GM12891 (cell line): ENCODE data around the gene RFXANK.

Experiments
- POLR2A ChIP-seq: IDR thresholded peaks from 2 replicates; pipeline ENCODE4 v1.6.1; 2011; ENCODE audit warnings: low read depth, low read length, control low read depth
- POLR2AphosphoS5 ChIP-seq: IDR thresholded peaks from 2 replicates; pipeline ENCODE4 v1.6.1; 2011; ENCODE audit warnings: low read depth, low read length, control low read depth
- SPI1 ChIP-seq: IDR thresholded peaks from 2 replicates; pipeline ENCODE4 v1.6.1; 2011; ENCODE audit warnings: low read depth, low read length, control low read depth
- TAF1 ChIP-seq: IDR thresholded peaks from 2 replicates; pipeline ENCODE4 v1.6.1; 2011; ENCODE audit warnings: low read depth, low read length, control low read depth

DNA sequence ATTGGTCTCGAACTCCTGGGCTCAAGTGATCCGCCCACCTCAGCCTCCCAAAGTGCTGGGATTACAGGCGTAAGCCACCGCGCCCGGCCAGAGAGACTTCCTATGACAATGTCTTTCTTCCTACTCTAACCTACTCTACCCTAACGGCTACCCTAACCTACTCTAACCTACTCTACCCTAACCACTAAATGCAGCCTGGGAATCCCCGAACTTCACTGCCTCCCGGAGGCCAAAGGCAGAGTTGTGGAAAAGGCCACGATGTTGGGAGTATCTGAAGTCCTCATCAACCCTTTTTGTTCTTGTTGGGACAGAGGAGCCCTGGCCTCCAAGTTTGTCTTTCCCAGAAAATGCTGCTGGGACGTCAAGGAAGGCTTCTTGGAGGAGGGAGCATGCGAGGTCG, 12.1 kb downstream of the RFXANK start:
- TF ChIP-seq TAF1 (no peak), POLR2A (no peak), POLR2AphosphoS5 (no peak), SPI1 (no peak)
